Natural killer cell (primary cell): Measurements from ENCODE around the gene PYGB. TPM values are rescaled to one million over a fixed set of nuclear protein-coding genes. Genes with fewer than 3 reads are reported as not detected.
A peak's percentile ranks its signal among the peaks of the same experiment; 100 is the strongest.

Source experiments
- ATAC-seq, 3 donors: fragments of 150-1000 bp in 2 of 3; fragments of 200-7000 bp in 1 of 3; cut with Tn5 transposase; 1 replicate in 1 of 3; 2 replicates in 2 of 3; pipeline ENCODE4 v1.10.0; 2021; ENCODE audit warnings: mild to moderate bottlenecking in 2 of 3, moderate library complexity in 2 of 3
- DNase-seq, 2 donors: peaks; one replicate each; pipeline versions ENCODE4 v3.0.0 to v3.0.0-alpha.2; 2013 to 2021; ENCODE audit warnings: mixed read lengths in 1 of 2
- H3K27ac ChIP-seq: one replicate; pipeline ENCODE4 v1.5.1; 2013; ENCODE audit warnings: mild to moderate bottlenecking, low read length
- H3K27me3 ChIP-seq: one replicate; pipeline ENCODE4 v1.6.1; 2013; ENCODE audit warnings: low read length; ENCODE audit not compliant: control insufficient read depth, insufficient read depth
- H3K36me3 ChIP-seq: one replicate; pipeline ENCODE4 v1.6.1; 2013; ENCODE audit warnings: low read length; ENCODE audit not compliant: control insufficient read depth, insufficient read depth
- H3K4me1 ChIP-seq: one replicate; pipeline ENCODE4 v1.6.1; 2013; ENCODE audit warnings: low read length; ENCODE audit not compliant: control insufficient read depth, insufficient read depth
- H3K4me3 ChIP-seq: one replicate; pipeline ENCODE4 v1.5.1; 2013; ENCODE audit warnings: low read length
- H3K9me3 ChIP-seq: one replicate; pipeline ENCODE4 v1.6.1; 2013; ENCODE audit warnings: low read length; ENCODE audit not compliant: control insufficient read depth, insufficient read depth
- H3K27ac Mint-ChIP-seq, 2 donors: one replicate each; pipeline ENCODE4 v1.8.0; 2022; ENCODE audit warnings: mild to moderate bottlenecking in 2 of 2, mixed read lengths in 2 of 2, moderate library complexity in 1 of 2
- H3K27me3 Mint-ChIP-seq, 2 donors: one replicate each; pipeline ENCODE4 v1.8.0; 2022; ENCODE audit warnings: low read depth in 2 of 2, mixed read lengths in 2 of 2
- H3K36me3 Mint-ChIP-seq: one replicate; pipeline ENCODE4 v1.8.0; 2022; ENCODE audit warnings: mixed read lengths
- H3K4me1 Mint-ChIP-seq, 2 donors: one replicate each; pipeline ENCODE4 v1.8.0; 2022; ENCODE audit warnings: mixed read lengths in 2 of 2
- H3K4me3 Mint-ChIP-seq: one replicate; pipeline ENCODE4 v1.8.0; 2022; ENCODE audit warnings: mild to moderate bottlenecking, moderate library complexity, mixed read lengths
- H3K9me3 Mint-ChIP-seq, 2 donors: one replicate each; pipeline ENCODE4 v1.8.0; 2022; ENCODE audit warnings: mixed read lengths in 2 of 2
- CTCF ChIP-seq: fragments of 200-600 bp; IDR thresholded peaks from one replicate; pipeline ENCODE4 v1.8.0; 2022; ENCODE audit warnings: antibody characterized with exemption
- whole genome bisulfite sequencing: methylation state at CpG from one replicate; pipeline ENCODE4 v1.1.7; 2013; ENCODE audit warnings: missing lambda C conversion rate; ENCODE audit not compliant: insufficient coverage; 5-methylcytosine and 5-hydroxymethylcytosine counted together
- intact Hi-C: fragments of 100-400 bp; cut with micrococcal nuclease; formaldehyde crosslinking; loops from one replicate; pipeline ENCODE4 v1.14.2; 2022
- total RNA-seq, 4 donors: library from RNA; stranded (reverse); fragments of 120-200 nt in 1 of 4; gene quantifications; one replicate each; pipeline versions ENCODE4 v1.2.3 to v1.2.4, GENCODE V29; 2013 to 2022

Gene PYGB
- total RNA-seq, 3 donors from 2014 or later (not counting 1 experiment from before 2014, with no cell fraction given), result 39.4 to 55.4 (median 47.0) TPM

GRCh38 chr20:25314497-25315417 is 66.9 kb downstream of the PYGB start:
- H3K4me1 Mint-ChIP-seq, result peaks cover 13 to 33% of the 10 kb centered on the region in 2 donors
- H3K27me3 Mint-ChIP-seq, result no peaks in the 10 kb centered on the region
- H3K27ac Mint-ChIP-seq, result peak overlapping the region in 1 of 2 donors; percentile 29
- H3K4me3 Mint-ChIP-seq, result no peak overlapping the region
- Histone ChIP-seq H3K36me3 (no peaks in the 10 kb centered on the region), H3K4me1 (peaks cover 57% of the 10 kb centered on the region), H3K4me3 (no peak overlapping the region), H3K27me3 (no peaks in the 10 kb centered on the region), H3K27ac (no peak overlapping the region), H3K9me3 (no peaks in the 10 kb centered on the region)
- no peaks in the 10 kb centered on the region for H3K36me3 Mint-ChIP-seq
- TF ChIP-seq CTCF, result no peak
- H3K9me3 Mint-ChIP-seq, result no peaks in the 10 kb centered on the region
- no peak for DNase-seq
- 96% methylated on average over 17 of the region's 17 CpGs for WGBS
- no peak for ATAC-seq
- intact Hi-C loops, result loop anchor here (5.0 kb wide), 1 partner anchor 83 kb away; no protein-coding TSS in a partner anchor

- ATAC-seq (no peak), DNase-seq (no peak)
- H3K27me3 ChIP-seq, result no peaks in the 10 kb centered on the region
- no peak for TF ChIP-seq CTCF
- no peaks in the 10 kb centered on the region for H3K9me3 Mint-ChIP-seq
- no peaks in the 10 kb centered on the region for H3K9me3 ChIP-seq
- H3K4me3 Mint-ChIP-seq, result no peak overlapping the region
- H3K27ac Mint-ChIP-seq, result peak overlapping the region in 1 of 2 donors; percentile 29
- no peak overlapping the region for H3K4me3 ChIP-seq
- WGBS, result 93% methylated on average over 8 of the region's 8 CpGs
- intact Hi-C loops, result no loop called here
- H3K4me1 Mint-ChIP-seq, result peaks cover 9 to 32% of the 10 kb centered on the region in 2 donors
- H3K36me3 Mint-ChIP-seq, result no peaks in the 10 kb centered on the region
- no peak overlapping the region for H3K27ac ChIP-seq
- no peaks in the 10 kb centered on the region for H3K27me3 Mint-ChIP-seq
- peaks cover 57% of the 10 kb centered on the region for H3K4me1 ChIP-seq
- no peaks in the 10 kb centered on the region for H3K36me3 ChIP-seq
Measured at GRCh38 chr20:25315418-25316210, 67.7 kb downstream of the PYGB start.

- no peak overlapping the region for H3K4me3 ChIP-seq
- ATAC-seq (no peak), DNase-seq (no peak)
- WGBS, result over 99% methylated on average over 11 of the region's 11 CpGs
- no peaks in the 10 kb centered on the region for H3K36me3 Mint-ChIP-seq
- no peak overlapping the region for H3K27ac Mint-ChIP-seq
- no peaks in the 10 kb centered on the region for H3K36me3 ChIP-seq
- H3K4me3 Mint-ChIP-seq, result no peak overlapping the region
- H3K4me1 Mint-ChIP-seq, result peaks cover 16 to 34% of the 10 kb centered on the region in 2 donors
- no peak overlapping the region for H3K27ac ChIP-seq
- no peaks in the 10 kb centered on the region for H3K9me3 ChIP-seq
- TF ChIP-seq CTCF, result no peak
- peaks cover 58% of the 10 kb centered on the region for H3K4me1 ChIP-seq
- H3K27me3 ChIP-seq, result no peaks in the 10 kb centered on the region
- H3K9me3 Mint-ChIP-seq, result no peaks in the 10 kb centered on the region
- H3K27me3 Mint-ChIP-seq, result no peaks in the 10 kb centered on the region
- intact Hi-C loops, result no loop called here
Measured at GRCh38 chr20:25316506-25317190, 68.8 kb downstream of the PYGB start.
